Tibial artery (tissue), 4 donors: ENCODE results near the gene CLEC10A.

Experiments used
- DNase-seq, 2 donors: peaks; one replicate each; pipeline ENCODE4 v3.0.0-alpha.2; 2019
- H3K27ac ChIP-seq, 2 donors: fragments of 200-600 bp; sonication (generic) in 1 of 2; 1 replicate in 1 of 2; 2 replicates in 1 of 2; pipeline ENCODE4 v1.5.1; 2018 to 2019; ENCODE audit warnings: mild to moderate bottlenecking in 1 of 2
- H3K27me3 ChIP-seq, 2 donors: fragments of 200-600 bp; sonication (generic) in 1 of 2; one replicate each; pipeline versions ENCODE4 v1.5.1 to v1.6.0; 2016 to 2019
- H3K36me3 ChIP-seq, 3 donors: fragments of 200-600 bp; sonication (generic) in 2 of 3; one replicate each; pipeline ENCODE4 v1.5.1; 2016 to 2019; ENCODE audit warnings: mild to moderate bottlenecking in 2 of 3
- H3K4me1 ChIP-seq, 4 donors: fragments of 200-600 bp; sonication (generic) in 2 of 4; 1 replicate in 3 of 4; 2 replicates in 1 of 4; pipeline ENCODE4 v1.5.1; 2016 to 2019
- H3K4me3 ChIP-seq, 2 donors: fragments of 200-600 bp; sonication (generic) in 1 of 2; 1 replicate in 1 of 2; 2 replicates in 1 of 2; pipeline ENCODE4 v1.5.1; 2018 to 2019; ENCODE audit warnings: mild to moderate bottlenecking in 2 of 2
- H3K9me3 ChIP-seq, 3 donors: fragments of 200-600 bp; sonication (generic) in 1 of 3; one replicate each; pipeline ENCODE4 v1.5.1; 2016 to 2019
- CTCF ChIP-seq, 2 experiments: fragments of 200-600 bp in 1 of 2; fragments of 450-650 bp in 1 of 2; IDR thresholded peaks; one replicate each; pipeline ENCODE4 v1.5.1; 2017 to 2019; ENCODE audit warnings: antibody characterized with exemption in 2 of 2, mild to moderate bottlenecking in 1 of 2, moderate library complexity in 1 of 2
- intact Hi-C: fragments of 100-400 bp; cut with DNase I; formaldehyde crosslinking; loops from one replicate; pipeline ENCODE4 v1.15.0; 2023; ENCODE audit warnings: low total_unique reads

CLEC10A gene

DNA sequence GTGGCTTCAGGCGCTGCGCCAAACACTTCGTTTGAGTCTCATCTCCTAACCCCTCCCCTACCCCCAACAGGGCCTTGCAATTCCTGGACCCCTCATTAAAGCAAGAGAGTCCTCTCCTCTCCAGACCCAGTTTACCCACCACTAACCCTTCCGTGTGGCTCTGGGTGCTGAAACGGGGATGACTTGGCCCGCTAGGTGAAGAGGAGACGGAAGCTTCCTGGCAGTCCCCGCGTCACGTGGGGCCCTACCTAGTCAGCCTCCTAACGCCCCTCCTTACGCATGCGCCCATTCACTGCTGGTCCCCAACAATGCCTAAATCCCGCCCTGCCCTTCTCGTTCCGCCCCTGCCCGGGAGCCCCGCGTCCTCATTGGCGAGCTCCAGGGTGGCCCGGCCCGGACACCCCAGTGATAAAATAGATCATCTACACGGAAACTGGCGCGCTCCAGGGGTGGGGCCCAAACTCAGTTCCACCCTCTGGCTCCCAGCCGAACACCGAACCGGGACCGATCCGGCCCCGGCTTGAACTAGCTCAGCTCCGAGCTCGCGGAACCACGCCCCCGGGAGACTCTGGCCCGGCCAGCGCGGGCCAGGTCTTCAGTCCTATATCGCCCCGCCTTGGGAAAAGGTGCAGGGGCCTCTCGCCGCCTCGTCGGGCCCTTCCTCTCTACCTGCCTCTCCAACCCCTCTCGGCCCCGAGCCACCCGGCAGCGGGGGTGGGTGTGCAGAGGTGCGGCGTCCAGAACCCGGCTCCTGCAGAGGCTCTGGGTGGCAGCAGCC is 44.3 kb downstream of the CLEC10A start, which contains the start of gene SLC16A13:
TSS of gene SLC16A13 (plus strand) at position 425 of the 778 bp plus-strand sequence. CDS start 368 bp downstream, outside the sequence.
- DNase-seq, result peak; percentile 93
- TF ChIP-seq CTCF (IDR thresholded peaks at IDR 0.05), result no peak
- Histone ChIP-seq H3K9me3 (no peaks in the 10 kb centered on the region), H3K27me3 (peaks cover 0 to 58% of the 10 kb centered on the region in 2 donors), H3K4me3 (peak within 1 kb of the TSS; percentile 43 to 51), H3K36me3 (no peaks in the 10 kb centered on the region), H3K4me1 (peaks cover 0 to 19% (median 9%) of the 10 kb centered on the region in 4 donors), H3K27ac (peak within 1 kb of the TSS; percentile 34 to 45)
- intact Hi-C loops, result no loop called here

GRCh38 chr17:7034955-7035590 is 45.0 kb downstream of the CLEC10A start:
- intact Hi-C loops, result no loop called here
- Histone ChIP-seq H3K9me3 (no peaks in the 10 kb centered on the region), H3K36me3 (no peaks in the 10 kb centered on the region), H3K27ac (peak overlapping the region; percentile 34 to 45), H3K27me3 (peaks cover 0 to 56% of the 10 kb centered on the region in 2 donors), H3K4me1 (peaks cover 0 to 19% (median 9%) of the 10 kb centered on the region in 4 donors), H3K4me3 (peak overlapping the region; percentile 43 to 51)
- no peak for DNase-seq
- TF ChIP-seq CTCF (IDR thresholded peaks at IDR 0.05), result no peak

GRCh38 chr17:7029659-7030058 is 50.4 kb downstream of the CLEC10A start:
- Histone ChIP-seq H3K27ac (no peak overlapping the region), H3K36me3 (no peaks in the 10 kb centered on the region), H3K9me3 (no peaks in the 10 kb centered on the region), H3K4me1 (no peaks in the 10 kb centered on the region), H3K27me3 (peaks cover 0 to 31% of the 10 kb centered on the region in 2 donors), H3K4me3 (no peak overlapping the region)
- no peak for TF ChIP-seq CTCF (IDR thresholded peaks at IDR 0.05)
- intact Hi-C loops, result no loop called here
- no peak for DNase-seq

DNA sequence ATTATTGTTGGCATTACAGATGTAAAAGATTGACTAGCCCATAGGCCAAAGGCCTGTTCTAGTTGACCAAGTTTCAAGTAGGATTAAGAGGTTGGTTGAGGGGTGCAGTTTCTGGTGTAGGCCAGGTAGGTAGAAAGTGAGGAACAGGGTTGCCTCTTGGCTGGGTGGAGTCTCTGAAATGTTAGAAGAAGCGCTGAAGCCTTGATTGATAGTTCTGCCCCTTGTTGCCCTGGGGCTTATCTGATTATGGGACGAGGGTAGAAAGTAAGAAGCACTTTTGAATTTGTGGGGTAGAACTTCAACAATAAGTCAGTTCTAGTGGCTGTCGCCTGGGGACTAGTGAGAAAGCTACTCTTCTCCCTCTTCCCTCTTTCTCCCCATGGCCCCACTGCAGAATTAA is 51.0 kb downstream of the CLEC10A start:
- no peak overlapping the region for H3K27ac ChIP-seq
- intact Hi-C loops, result no loop called here
- no peaks in the 10 kb centered on the region for H3K36me3 ChIP-seq
- no peaks in the 10 kb centered on the region for H3K4me1 ChIP-seq
- no peak overlapping the region for H3K4me3 ChIP-seq
- H3K27me3 ChIP-seq, result peaks cover 0 to 29% of the 10 kb centered on the region in 2 donors
- no peak for TF ChIP-seq CTCF (IDR thresholded peaks at IDR 0.05)
- no peak for DNase-seq
- H3K9me3 ChIP-seq, result no peaks in the 10 kb centered on the region

GRCh38 chr17:7027335-7027734 is 52.7 kb downstream of the CLEC10A start:
- H3K27ac ChIP-seq, result no peak overlapping the region
- no peaks in the 10 kb centered on the region for H3K36me3 ChIP-seq
- no peak overlapping the region for H3K4me3 ChIP-seq
- no peak for DNase-seq
- TF ChIP-seq CTCF (IDR thresholded peaks at IDR 0.05), result no peak
- intact Hi-C loops, result no loop called here
- no peaks in the 10 kb centered on the region for H3K9me3 ChIP-seq
- peaks cover 0 to 13% (median 10%) of the 10 kb centered on the region in 4 donors for H3K4me1 ChIP-seq
- peaks cover 0 to 40% of the 10 kb centered on the region in 2 donors for H3K27me3 ChIP-seq
